Panc1 (cell line): ENCODE data around the gene RNF114.
"Not testable (repeated sequence)": the region's sequence is repeated elsewhere in the genome, so short reads cannot be mapped to it uniquely, and the experiment has no call there.

Experiments used
- CTCF ChIP-seq: fragments of 450-650 bp; IDR thresholded peaks from 2 replicates; pipeline ENCODE4 v1.5.1; 2017; ENCODE audit warnings: mild to moderate bottlenecking
- POLR2AphosphoS5 ChIP-seq: IDR thresholded peaks from 2 replicates; pipeline ENCODE4 v1.6.1; 2012; ENCODE audit warnings: mild to moderate bottlenecking, low read depth, low read length, moderate library complexity
- REST ChIP-seq, 2 experiments: IDR thresholded peaks; 2 replicates each; pipeline ENCODE4 v1.6.1; 2011 to 2012; ENCODE audit warnings: low read depth in 2 of 2, control low read depth in 1 of 2, low read length in 1 of 2, mild to moderate bottlenecking in 1 of 2, moderate library complexity in 1 of 2; ENCODE audit not compliant: insufficient read depth in 1 of 2
- SIN3A ChIP-seq: IDR thresholded peaks from 2 replicates; pipeline ENCODE4 v1.6.1; 2012; ENCODE audit warnings: low read depth, mild to moderate bottlenecking, low read length, moderate library complexity, borderline replicate concordance; ENCODE audit not compliant: insufficient read depth

GRCh38 chr20:49977740-49978139 lies 41.5 kb downstream of the RNF114 start:
- not testable (repeated sequence) for TF ChIP-seq CTCF; POLR2AphosphoS5; REST (IDR thresholded peaks at IDR 0.05; ENCODE audit: insufficient read depth in 1 of 2, low read depth in 2 of 2, low read length in 1 of 2); SIN3A
